Effector memory CD8-positive, alpha-beta T cell (primary cell): ENCODE measurements around the gene FRAS1.

ENCODE experiments used
- ATAC-seq: fragments of 150-1000 bp; cut with Tn5 transposase; replicated peaks from 2 replicates; pipeline ENCODE4 v1.10.0; 2021; ENCODE audit warnings: mild to moderate bottlenecking, moderate library complexity
- DNase-seq, 3 experiments: peaks; one replicate each; pipeline ENCODE4 v3.0.0; 2021
- H3K27ac Mint-ChIP-seq, 2 donors: one replicate each; pipeline ENCODE4 v1.8.0; 2022; ENCODE audit warnings: mild to moderate bottlenecking in 2 of 2, mixed read lengths in 2 of 2, moderate library complexity in 2 of 2
- H3K27me3 Mint-ChIP-seq, 2 donors: one replicate each; pipeline ENCODE4 v1.8.0; 2022; ENCODE audit warnings: mixed read lengths in 2 of 2
- H3K36me3 Mint-ChIP-seq: one replicate; pipeline ENCODE4 v1.8.0; 2022; ENCODE audit warnings: mild to moderate bottlenecking, moderate library complexity, mixed read lengths; ENCODE audit not compliant: insufficient read depth
- H3K4me1 Mint-ChIP-seq, 2 donors: one replicate each; pipeline ENCODE4 v1.8.0; 2022; ENCODE audit warnings: low read depth in 2 of 2, mixed read lengths in 2 of 2
- H3K4me3 Mint-ChIP-seq, 2 donors: one replicate each; pipeline ENCODE4 v1.8.0; 2022; ENCODE audit warnings: mild to moderate bottlenecking in 2 of 2, mixed read lengths in 2 of 2, moderate library complexity in 2 of 2
- H3K9me3 Mint-ChIP-seq, 2 donors: one replicate each; pipeline ENCODE4 v1.8.0; 2022; ENCODE audit warnings: mixed read lengths in 2 of 2

Gene FRAS1

GRCh38 chr4:78038704-78039103 is 18.4 kb upstream of the FRAS1 start:
- H3K9me3 Mint-ChIP-seq = no peaks in the 10 kb centered on the region

DNA sequence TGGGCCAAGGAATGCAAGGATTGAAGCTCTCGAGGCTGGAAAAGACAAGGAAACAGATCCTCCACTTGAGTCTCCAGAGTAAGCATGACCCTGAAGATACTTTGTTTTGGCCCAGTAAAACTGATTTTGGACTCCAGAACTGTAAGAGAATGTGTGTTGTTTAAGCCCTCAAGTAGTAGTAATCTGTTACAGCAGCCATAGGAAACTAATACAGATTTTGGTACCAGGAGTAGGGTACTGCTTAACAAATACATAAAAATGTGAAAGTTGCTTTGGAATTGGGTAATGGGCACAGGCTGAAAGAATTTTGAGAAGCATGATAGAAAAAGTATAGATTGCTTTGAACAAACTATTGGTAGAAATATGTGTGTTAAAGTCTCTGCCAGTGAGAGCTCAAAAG is 17.4 kb upstream of the FRAS1 start:
- Mint-ChIP-seq H3K27ac (no peak overlapping the region), H3K4me3 (no peak overlapping the region), H3K36me3 (no peaks in the 10 kb centered on the region), H3K27me3 (peaks cover 6 to 8% of the 10 kb centered on the region in 2 donors), H3K4me1 (no peaks in the 10 kb centered on the region), H3K9me3 (no peaks in the 10 kb centered on the region)
- ATAC-seq (no peak), DNase-seq (no peak)

More at GRCh38 chr4:78038704-78039103, 18.4 kb upstream of the FRAS1 start:
- H3K27ac Mint-ChIP-seq = no peak overlapping the region
- no peak for DNase-seq
- no peak for ATAC-seq
- peaks cover 6 to 10% of the 10 kb centered on the region in 2 donors for H3K27me3 Mint-ChIP-seq
- H3K4me3 Mint-ChIP-seq = no peak overlapping the region
- H3K36me3 Mint-ChIP-seq = no peaks in the 10 kb centered on the region
- no peaks in the 10 kb centered on the region for H3K4me1 Mint-ChIP-seq

- no peak for ATAC-seq
- H3K27ac Mint-ChIP-seq = no peak overlapping the region
These were observed 16.7 kb upstream of the FRAS1 start for GRCh38 chr4:78040431-78040830.

DNA sequence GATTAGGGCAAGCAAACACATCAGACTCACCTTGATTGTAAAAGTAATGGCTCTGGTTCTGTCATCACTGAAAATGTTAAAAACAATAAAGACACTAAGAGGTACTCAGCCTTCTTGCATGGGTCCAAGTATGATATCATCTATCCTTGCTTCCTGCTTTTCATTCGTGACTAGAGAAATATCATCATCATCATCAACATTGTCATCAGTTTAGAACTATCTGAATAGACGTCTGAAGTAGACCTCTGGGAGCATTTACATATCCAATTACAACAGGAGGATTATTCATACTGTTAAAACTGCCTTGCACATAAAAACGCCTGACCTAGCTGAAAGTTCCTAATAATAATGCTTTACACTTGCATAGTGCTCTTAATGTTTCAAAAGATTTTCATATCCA is 9.8 kb upstream of the FRAS1 start:
- Mint-ChIP-seq H3K4me3 (no peak overlapping the region), H3K36me3 (no peaks in the 10 kb centered on the region), H3K9me3 (no peaks in the 10 kb centered on the region), H3K27ac (no peak overlapping the region), H3K4me1 (no peaks in the 10 kb centered on the region), H3K27me3 (peaks cover 0 to 6% of the 10 kb centered on the region in 2 donors)
- DNase-seq (no peak), ATAC-seq (no peak)

More at GRCh38 chr4:78040431-78040830, 16.7 kb upstream of the FRAS1 start:
- Mint-ChIP-seq H3K4me1 (no peaks in the 10 kb centered on the region), H3K4me3 (no peak overlapping the region), H3K27me3 (peaks cover under 1 to 6% of the 10 kb centered on the region in 2 donors), H3K36me3 (no peaks in the 10 kb centered on the region), H3K9me3 (no peaks in the 10 kb centered on the region)
- DNase-seq = no peak

DNA sequence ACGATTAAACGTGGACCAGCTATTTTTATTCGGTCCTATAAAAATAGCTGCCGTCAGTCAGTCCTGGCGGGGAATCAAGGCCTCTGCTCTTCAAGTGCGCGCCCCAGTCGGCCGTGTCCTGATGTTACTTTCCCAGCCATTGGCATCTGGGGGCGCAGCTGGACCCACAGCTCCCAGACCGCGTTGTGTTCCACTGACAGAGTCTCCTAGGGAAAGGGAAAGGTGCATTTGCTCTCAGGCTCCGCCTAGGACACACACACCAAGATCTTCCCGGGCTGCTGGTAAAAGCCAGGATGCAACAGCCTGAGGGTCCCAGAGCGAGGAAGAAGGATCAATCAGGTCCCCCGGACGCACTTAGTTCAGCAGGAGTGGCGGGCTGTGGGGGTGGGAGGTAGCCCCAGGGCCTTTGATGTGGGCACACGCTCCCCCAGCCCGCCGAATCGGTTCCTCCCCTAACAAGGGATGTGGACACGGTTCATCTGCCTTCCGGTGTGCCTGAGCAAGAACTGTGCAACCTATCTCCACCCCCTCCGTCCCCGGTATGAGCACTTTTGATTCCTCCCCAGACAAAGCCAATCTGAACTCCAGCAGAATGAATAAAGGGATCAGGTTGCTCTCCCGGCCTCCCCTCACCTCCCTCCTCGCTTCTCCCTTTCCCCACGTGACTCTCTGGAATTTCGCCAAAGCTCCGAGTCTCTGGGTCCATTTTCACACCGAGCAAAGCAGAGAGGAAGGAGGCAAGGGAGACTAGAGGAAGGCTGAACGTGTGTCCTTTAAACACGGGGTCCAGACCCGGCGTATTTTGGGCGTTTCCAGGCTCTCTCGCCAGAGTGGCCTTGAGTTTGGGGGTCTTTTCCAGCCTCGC is 626 bp upstream of the FRAS1 start:
- DNase-seq (peak in 1 of 3 experiments; percentile 6), ATAC-seq (peak; percentile 44)
- Mint-ChIP-seq H3K9me3 (no peaks in the 10 kb centered on the region), H3K27ac (no peak overlapping the region), H3K4me1 (peaks cover 21 to 24% of the 10 kb centered on the region in 2 donors), H3K36me3 (peaks cover 2% of the 10 kb centered on the region), H3K27me3 (peaks cover 72 to 79% of the 10 kb centered on the region in 2 donors), H3K4me3 (peak overlapping the region; percentile 85 to 91)

DNA sequence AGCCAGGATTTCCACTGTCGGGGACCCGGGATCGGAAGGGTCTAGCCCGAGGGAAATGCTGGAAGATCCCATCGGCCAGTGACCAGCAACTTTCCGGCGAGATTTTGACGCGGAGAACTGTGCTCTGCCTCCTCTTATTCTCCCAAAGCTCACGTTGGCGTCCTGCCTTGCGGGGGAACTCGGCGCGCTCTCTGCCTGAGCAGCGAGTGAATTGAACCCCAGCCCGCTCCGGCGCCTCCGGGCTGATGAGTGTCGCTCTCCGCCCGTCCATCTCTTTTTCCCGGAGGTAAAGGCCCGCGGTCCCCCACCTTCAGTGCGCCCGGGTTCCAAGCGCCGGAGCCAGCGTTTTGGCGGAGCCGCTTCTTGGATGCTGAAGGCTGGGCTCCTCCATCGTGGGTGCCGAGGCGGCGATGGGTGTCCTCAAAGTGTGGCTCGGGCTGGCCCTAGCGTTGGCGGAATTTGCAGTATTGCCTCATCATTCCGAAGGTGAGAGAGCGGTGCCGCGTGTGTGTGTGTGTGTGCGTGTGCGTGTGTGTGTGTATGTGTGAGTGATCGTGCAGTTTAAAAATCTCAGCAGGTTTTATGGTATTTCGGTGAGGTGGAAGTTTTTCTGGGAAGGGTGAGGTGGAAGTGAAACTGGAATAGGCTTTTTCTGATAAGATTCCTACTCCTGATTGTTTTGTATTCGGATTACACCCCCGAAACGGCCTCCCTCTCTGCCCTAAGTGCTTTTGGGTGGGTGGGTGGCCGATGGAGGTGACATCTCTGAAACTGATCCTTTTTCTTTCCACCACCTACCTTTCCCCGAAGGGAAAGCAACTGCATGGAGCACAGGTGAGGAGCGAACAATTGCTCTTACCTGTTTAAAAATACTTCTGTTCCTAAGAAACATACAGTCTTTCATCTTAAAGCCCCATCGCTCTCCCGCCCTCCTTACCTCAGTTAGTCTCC is 752 bp downstream of the FRAS1 start:
- H3K36me3 Mint-ChIP-seq = peaks cover 2% of the 10 kb centered on the region
- DNase-seq (peak in 1 of 3 experiments; percentile 4), ATAC-seq (peak; percentile 52)
- peaks cover 76 to 93% of the 10 kb centered on the region in 2 donors for H3K27me3 Mint-ChIP-seq
- H3K9me3 Mint-ChIP-seq = no peaks in the 10 kb centered on the region
- peaks cover 21 to 24% of the 10 kb centered on the region in 2 donors for H3K4me1 Mint-ChIP-seq
- H3K27ac Mint-ChIP-seq = peak overlapping the region; percentile 32 to 58
- peak overlapping the region; percentile 85 to 91 for H3K4me3 Mint-ChIP-seq

DNA sequence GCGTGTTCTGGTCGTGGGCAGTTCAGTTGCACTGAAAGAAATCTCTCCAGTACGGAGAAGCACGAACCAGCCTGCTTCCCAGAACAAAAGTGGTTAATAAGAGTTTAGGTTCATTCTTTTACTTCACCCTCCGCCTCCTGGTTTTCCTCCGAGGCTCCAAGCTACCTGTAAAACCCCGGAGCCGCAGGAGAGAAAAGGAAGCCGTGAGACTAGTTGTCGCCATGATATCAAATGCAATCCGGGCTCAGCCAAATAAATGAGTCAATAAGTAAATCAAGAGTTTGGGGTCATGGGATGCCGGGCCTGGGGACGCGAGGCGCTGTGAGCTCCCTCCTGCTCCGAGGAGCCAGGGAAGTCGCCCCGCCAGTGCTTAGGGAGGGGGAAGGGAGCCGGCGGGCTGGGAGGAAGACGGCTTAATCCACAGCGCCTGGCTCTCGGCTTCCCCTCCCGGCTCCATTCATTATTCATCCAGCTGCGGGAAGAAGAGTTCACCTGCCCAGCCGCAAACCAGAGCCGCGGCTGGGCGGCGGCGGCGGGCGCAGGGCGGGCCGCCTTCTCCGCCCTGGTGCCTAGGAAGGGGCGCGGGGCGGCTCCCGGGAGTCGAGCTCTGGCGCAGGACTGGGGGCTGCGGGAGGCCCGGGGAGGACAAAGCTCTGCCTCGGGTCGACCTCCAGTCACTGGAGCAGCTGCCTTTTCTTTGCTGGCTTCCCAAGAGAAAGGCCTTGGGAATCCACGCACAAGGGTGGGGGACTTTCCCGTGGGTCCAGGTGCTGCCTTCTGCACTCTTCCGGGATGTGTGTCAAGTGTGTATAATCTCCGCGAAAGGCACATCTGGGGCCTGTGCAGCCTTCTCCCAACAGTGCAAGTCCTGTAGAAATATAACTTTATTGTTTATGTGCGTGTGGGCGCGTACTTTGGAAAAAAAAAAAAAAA is 1.7 kb downstream of the FRAS1 start:
- H3K9me3 Mint-ChIP-seq = no peaks in the 10 kb centered on the region
- H3K27me3 Mint-ChIP-seq = peaks cover 73 to 96% of the 10 kb centered on the region in 2 donors
- no peak for ATAC-seq
- H3K4me3 Mint-ChIP-seq = peak overlapping the region; percentile 85 to 91
- peak in 1 of 3 experiments; percentile 4 for DNase-seq
- peaks cover 2% of the 10 kb centered on the region for H3K36me3 Mint-ChIP-seq
- H3K4me1 Mint-ChIP-seq = peaks cover 21 to 24% of the 10 kb centered on the region in 2 donors
- H3K27ac Mint-ChIP-seq = peak overlapping the region; percentile 32 to 58

DNA sequence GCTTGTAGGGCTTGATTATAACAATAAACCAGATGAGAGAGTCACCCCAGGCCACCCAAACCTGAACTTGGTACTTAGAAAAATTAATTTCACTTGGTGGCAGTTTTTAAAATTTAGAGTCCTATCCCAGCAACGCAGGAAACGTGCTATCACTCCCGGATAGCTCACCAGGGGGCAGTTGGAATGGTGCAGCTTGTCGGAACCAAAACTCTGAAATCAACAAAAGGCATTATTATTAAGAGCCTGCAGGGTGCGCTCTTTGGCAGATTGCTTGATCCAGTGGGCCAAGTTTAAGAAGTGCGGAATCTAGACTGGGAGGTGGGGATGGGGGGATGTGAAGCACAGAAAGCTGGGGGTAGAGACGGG is 2.4 kb downstream of the FRAS1 start:
- H3K4me1 Mint-ChIP-seq = peaks cover 21 to 24% of the 10 kb centered on the region in 2 donors
- no peak overlapping the region for H3K27ac Mint-ChIP-seq
- no peaks in the 10 kb centered on the region for H3K9me3 Mint-ChIP-seq
- peaks cover 67 to 89% of the 10 kb centered on the region in 2 donors for H3K27me3 Mint-ChIP-seq
- no peak for DNase-seq
- H3K36me3 Mint-ChIP-seq = peaks cover 2% of the 10 kb centered on the region
- ATAC-seq = no peak
- H3K4me3 Mint-ChIP-seq = peak overlapping the region; percentile 85 to 91

- Mint-ChIP-seq H3K4me3 (peak overlapping the region in 1 of 2 donors; percentile 85), H3K27ac (no peak overlapping the region), H3K27me3 (peaks cover 67 to 85% of the 10 kb centered on the region in 2 donors), H3K4me1 (peaks cover 21 to 24% of the 10 kb centered on the region in 2 donors), H3K36me3 (peaks cover 2% of the 10 kb centered on the region), H3K9me3 (no peaks in the 10 kb centered on the region)
- DNase-seq = no peak
- no peak for ATAC-seq
These were observed 2.8 kb downstream of the FRAS1 start for GRCh38 chr4:78059938-78060337.

DNA sequence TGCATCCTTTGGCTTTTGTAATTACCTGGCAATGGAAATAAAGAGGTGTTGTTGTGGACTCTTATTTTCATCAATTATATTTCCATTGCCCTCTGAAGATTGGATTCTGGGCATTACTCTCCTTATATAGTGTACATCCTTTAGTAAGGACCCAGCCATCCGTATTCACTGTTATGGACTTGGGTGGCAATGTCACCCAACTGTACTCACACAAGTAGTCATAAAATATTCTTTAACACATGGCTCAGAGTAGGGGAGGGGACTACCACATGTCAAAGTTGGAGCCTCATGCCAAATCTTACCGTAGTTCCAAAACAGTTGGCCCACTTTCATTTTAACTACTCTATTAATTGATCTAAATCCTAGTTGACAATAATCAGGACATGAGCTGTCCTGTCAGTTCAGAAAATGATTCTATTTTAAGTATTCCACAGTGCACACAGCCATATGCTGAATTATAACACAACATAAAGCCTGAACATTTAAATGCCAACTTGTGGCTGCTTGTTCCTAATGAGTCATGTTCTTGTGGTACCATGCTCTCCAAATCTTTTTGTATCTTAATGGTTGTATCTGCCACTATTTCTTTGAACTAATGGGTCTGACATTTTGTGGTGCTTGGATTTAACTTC is 4.9 kb downstream of the FRAS1 start:
- Mint-ChIP-seq H3K27ac (no peak overlapping the region), H3K9me3 (no peaks in the 10 kb centered on the region), H3K27me3 (peaks cover 56 to 64% of the 10 kb centered on the region in 2 donors), H3K4me1 (peaks cover 15 to 16% of the 10 kb centered on the region in 2 donors), H3K36me3 (peaks cover 2% of the 10 kb centered on the region), H3K4me3 (no peak overlapping the region)
- ATAC-seq (no peak), DNase-seq (no peak)

DNA sequence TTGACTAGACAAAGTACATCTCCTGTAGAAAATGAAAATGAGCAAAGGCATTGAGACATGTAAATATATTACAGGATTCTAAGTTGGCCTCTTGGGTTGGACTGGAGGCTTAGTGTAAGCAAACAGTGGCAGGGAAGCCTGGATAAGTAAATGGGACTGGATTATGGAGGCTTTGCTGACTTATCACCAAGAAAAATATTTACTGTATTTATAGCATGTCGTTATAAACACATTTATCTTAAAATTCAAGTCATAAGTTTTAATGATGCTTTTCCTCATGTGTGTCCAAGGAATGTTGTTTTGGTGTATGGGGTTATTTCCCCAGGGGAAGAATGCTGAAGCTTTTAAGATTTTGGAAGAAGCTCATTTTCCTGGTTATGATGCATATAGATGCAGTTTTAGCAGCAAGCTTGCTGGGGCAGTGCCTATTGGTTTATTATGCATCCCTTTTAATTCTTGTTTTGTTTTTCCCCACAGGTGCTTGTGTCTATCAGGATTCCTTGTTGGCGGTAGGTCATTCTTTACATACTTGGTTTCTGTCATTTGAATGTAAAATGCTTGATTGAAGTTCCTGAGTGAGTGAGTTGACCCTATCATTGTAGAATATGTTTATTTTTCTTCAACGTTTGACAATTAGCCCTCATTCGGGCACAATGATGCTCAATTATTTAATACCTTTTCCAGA is 8.5 kb downstream of the FRAS1 start:
- H3K27ac Mint-ChIP-seq = no peak overlapping the region
- no peaks in the 10 kb centered on the region for H3K9me3 Mint-ChIP-seq
- peaks cover 34 to 56% of the 10 kb centered on the region in 2 donors for H3K27me3 Mint-ChIP-seq
- H3K4me1 Mint-ChIP-seq = no peaks in the 10 kb centered on the region
- DNase-seq (no peak), ATAC-seq (no peak)
- H3K36me3 Mint-ChIP-seq = no peaks in the 10 kb centered on the region
- H3K4me3 Mint-ChIP-seq = no peak overlapping the region

- ATAC-seq (no peak), DNase-seq (no peak)
- Mint-ChIP-seq H3K27ac (no peak overlapping the region), H3K9me3 (no peaks in the 10 kb centered on the region), H3K4me1 (no peaks in the 10 kb centered on the region), H3K36me3 (no peaks in the 10 kb centered on the region), H3K27me3 (peaks cover 7 to 46% of the 10 kb centered on the region in 2 donors), H3K4me3 (no peak overlapping the region)
These were observed 11.4 kb downstream of the FRAS1 start for GRCh38 chr4:78068481-78068880.
